ENCODE results near the gene LTF. TPM values are rescaled to one million over a fixed set of nuclear protein-coding genes. Genes with fewer than 3 reads are reported as not detected.
A peak's percentile ranks its signal among the peaks of the same experiment; 100 is the strongest.

Gene LTF
- total RNA-seq, 6 donors from 2014 or later: 3.3 to 85.9 (median 12.5) TPM

GRCh38 chr3:46401579-46401978 lies 63.1 kb downstream of the LTF start:
- Histone ChIP-seq H3K9me3 (no peaks in the 10 kb centered on the region), H3K4me3 (no peak overlapping the region), H3K27me3 (no peaks in the 10 kb centered on the region), H3K27ac (no peak overlapping the region), H3K36me3 (no peaks in the 10 kb centered on the region), H3K4me1 (peaks cover 42 to 61% (median 50%) of the 10 kb centered on the region in 4 donors)
- 96 to 100% methylated on average over 2 of the region's 2 CpGs for WGBS, 2 donors
- DNase-seq (no peak), ATAC-seq (ENCODE audit: low FRiP score in 2 of 2) (no peak)
- TF ChIP-seq POLR2A (IDR thresholded peaks at IDR 0.05): no peak
- TF ChIP-seq CTCF (IDR thresholded peaks at IDR 0.05): no peak
- TF ChIP-seq POLR2AphosphoS5 (IDR thresholded peaks at IDR 0.05): no peak
- TF ChIP-seq EP300 (IDR thresholded peaks at IDR 0.05): no peak

GRCh38 chr3:46400846-46401245 lies 63.9 kb downstream of the LTF start:
- H3K27me3 ChIP-seq: no peaks in the 10 kb centered on the region
- DNase-seq (no peak), ATAC-seq (ENCODE audit: low FRiP score in 2 of 2) (no peak)
- peaks cover 40 to 61% (median 49%) of the 10 kb centered on the region in 4 donors for H3K4me1 ChIP-seq
- H3K9me3 ChIP-seq: no peaks in the 10 kb centered on the region
- no peaks in the 10 kb centered on the region for H3K36me3 ChIP-seq
- no peak overlapping the region for H3K27ac ChIP-seq
- WGBS, 2 donors: 77 to 86% methylated on average over 5 of the region's 5 CpGs
- TF ChIP-seq POLR2A (IDR thresholded peaks at IDR 0.05) (no peak), POLR2AphosphoS5 (IDR thresholded peaks at IDR 0.05) (no peak), CTCF (IDR thresholded peaks at IDR 0.05) (no peak), EP300 (IDR thresholded peaks at IDR 0.05) (no peak)
- no peak overlapping the region for H3K4me3 ChIP-seq

- DNase-seq: peak in 1 of 2 donors; percentile 21
- no peaks in the 10 kb centered on the region for H3K36me3 ChIP-seq
- H3K27me3 ChIP-seq: no peaks in the 10 kb centered on the region
- peak; percentile 32 to 44 for TF ChIP-seq POLR2AphosphoS5 (IDR thresholded peaks at IDR 0.05)
- no peak for TF ChIP-seq POLR2A (IDR thresholded peaks at IDR 0.05)
- ATAC-seq (ENCODE audit: low FRiP score in 2 of 2): peak in 1 of 2 donors; percentile 79
- 59 to 71% methylated on average over 8 of the region's 8 CpGs for WGBS, 2 donors
- H3K9me3 ChIP-seq: no peaks in the 10 kb centered on the region
- H3K27ac ChIP-seq: peak overlapping the region in 3 of 4 donors; percentile 30 to 48 (median 36)
- no peak overlapping the region for H3K4me3 ChIP-seq
- H3K4me1 ChIP-seq: peaks cover 38 to 61% (median 51%) of the 10 kb centered on the region in 4 donors
Observed at GRCh38 chr3:46400000-46400734, 64.5 kb downstream of the LTF start.

- WGBS, 2 donors: 49 to 60% methylated on average over 2 of the region's 2 CpGs
- no peaks in the 10 kb centered on the region for H3K36me3 ChIP-seq
Observed at GRCh38 chr3:46399557-46399956, 65.1 kb downstream of the LTF start.

More at GRCh38 chr3:46399557-46399956, 65.1 kb downstream of the LTF start:
- H3K27me3 ChIP-seq: no peaks in the 10 kb centered on the region
- TF ChIP-seq POLR2AphosphoS5 (IDR thresholded peaks at IDR 0.05) (no peak), POLR2A (IDR thresholded peaks at IDR 0.05) (no peak), EP300 (IDR thresholded peaks at IDR 0.05) (no peak), CTCF (IDR thresholded peaks at IDR 0.05) (no peak)
- DNase-seq (peak in 1 of 2 donors; percentile 20), ATAC-seq (ENCODE audit: low FRiP score in 2 of 2) (no peak)
- H3K4me3 ChIP-seq: no peak overlapping the region
- peaks cover 34 to 61% (median 46%) of the 10 kb centered on the region in 4 donors for H3K4me1 ChIP-seq
- H3K27ac ChIP-seq: peak overlapping the region in 3 of 4 donors; percentile 19 to 48 (median 36)
- H3K9me3 ChIP-seq: no peaks in the 10 kb centered on the region
